HFF-Myc (cell line): Measurements from ENCODE around the gene CFAP65.

Experiments
- DNase-seq: peaks from one replicate; pipeline ENCODE4 v3.0.0-alpha.2; 2011; ENCODE audit warnings: low read depth; ENCODE audit errors: extremely low read depth
- H3K4me3 ChIP-seq: replicated peaks from 2 replicates; pipeline ENCODE4 v1.5.1; 2011; ENCODE audit warnings: low read depth, mild to moderate bottlenecking, control low read depth, low read length
- TF ChIP-seq, protein P1 (sequence below): IDR thresholded peaks from 2 replicates; pipeline ENCODE4 v1.5.1; 2012; ENCODE audit warnings: mild to moderate bottlenecking, low read depth, low read length, control low read depth; ENCODE audit errors: missing control alignments

CFAP65 gene

DNA sequence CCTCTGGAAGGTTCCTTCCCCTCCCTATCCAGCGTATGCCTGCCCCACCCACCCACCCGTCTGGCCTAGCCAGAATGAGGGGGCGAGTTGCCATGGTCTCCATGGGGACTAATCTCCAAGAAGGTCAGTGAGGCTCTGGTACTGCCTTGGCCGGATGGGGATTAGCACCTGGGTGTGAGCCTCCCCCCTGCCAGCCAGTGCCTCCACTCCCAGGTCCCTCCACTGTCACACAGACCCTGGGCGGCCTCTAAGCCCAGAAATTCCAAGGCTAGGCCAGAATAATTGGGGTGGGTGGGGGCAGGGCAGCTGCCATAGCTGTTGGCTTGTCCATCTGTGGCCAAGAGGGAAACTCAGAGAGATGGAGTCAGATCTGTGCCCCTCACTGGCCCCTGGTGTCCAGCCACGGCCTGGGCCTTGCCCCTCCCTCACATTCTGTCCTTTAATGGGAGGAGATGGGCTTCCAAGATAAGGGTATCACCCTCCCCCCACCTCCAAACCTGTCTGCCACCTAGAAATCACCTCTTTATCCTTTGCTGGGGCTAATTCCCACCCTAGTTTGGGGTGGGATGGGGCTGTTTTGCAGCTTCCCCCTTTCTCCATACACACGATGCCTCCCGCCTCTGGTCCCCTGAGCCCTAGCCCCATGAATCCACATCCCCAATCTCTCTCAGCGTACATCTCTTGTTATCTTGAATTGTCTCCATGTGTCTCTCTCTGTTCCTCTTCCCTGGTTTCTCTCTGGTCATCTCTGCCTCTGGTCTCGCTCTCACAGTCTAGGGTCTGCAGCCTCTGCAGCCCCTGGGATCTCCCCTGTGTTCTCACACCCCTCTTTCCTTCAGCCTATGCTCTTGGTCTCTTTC lies 42.1 kb downstream of the CFAP65 start:
- no peak for DNase-seq
- TF ChIP-seq, protein P1, sequence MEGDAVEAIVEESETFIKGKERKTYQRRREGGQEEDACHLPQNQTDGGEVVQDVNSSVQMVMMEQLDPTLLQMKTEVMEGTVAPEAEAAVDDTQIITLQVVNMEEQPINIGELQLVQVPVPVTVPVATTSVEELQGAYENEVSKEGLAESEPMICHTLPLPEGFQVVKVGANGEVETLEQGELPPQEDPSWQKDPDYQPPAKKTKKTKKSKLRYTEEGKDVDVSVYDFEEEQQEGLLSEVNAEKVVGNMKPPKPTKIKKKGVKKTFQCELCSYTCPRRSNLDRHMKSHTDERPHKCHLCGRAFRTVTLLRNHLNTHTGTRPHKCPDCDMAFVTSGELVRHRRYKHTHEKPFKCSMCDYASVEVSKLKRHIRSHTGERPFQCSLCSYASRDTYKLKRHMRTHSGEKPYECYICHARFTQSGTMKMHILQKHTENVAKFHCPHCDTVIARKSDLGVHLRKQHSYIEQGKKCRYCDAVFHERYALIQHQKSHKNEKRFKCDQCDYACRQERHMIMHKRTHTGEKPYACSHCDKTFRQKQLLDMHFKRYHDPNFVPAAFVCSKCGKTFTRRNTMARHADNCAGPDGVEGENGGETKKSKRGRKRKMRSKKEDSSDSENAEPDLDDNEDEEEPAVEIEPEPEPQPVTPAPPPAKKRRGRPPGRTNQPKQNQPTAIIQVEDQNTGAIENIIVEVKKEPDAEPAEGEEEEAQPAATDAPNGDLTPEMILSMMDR, result no peak
- H3K4me3 ChIP-seq, result no peak overlapping the region

DNA sequence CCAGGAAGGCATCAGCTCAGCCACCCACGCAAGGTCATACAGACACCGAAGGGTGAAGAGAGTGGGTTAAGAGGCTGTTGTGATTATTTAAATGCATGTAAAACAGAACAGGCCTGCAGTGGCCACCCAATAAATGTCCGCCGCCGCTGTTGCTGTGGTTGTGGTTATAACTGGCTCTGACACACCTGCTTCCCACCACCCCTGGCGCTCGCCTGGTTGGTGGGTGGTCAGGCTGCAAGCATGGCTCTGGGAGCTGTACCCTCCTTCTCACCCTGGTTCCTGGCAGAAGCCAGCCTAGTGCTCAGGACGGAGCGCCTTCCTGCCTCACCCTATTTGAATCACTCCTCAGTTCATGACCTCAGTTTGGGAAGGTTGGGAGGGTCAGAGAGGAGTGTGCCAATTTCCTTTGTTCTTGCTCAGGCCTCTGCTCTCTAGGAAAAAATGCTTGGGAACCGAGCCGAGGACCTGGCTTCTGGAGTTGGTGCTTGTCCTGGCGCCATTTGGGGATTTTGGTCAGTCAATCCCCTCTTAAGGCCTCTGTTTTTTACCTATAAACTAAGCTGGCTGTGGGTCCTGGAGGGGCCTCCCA lies 42.8 kb downstream of the CFAP65 start:
- DNase-seq, result no peak
- TF ChIP-seq, protein P1, result no peak
- no peak overlapping the region for H3K4me3 ChIP-seq

DNA sequence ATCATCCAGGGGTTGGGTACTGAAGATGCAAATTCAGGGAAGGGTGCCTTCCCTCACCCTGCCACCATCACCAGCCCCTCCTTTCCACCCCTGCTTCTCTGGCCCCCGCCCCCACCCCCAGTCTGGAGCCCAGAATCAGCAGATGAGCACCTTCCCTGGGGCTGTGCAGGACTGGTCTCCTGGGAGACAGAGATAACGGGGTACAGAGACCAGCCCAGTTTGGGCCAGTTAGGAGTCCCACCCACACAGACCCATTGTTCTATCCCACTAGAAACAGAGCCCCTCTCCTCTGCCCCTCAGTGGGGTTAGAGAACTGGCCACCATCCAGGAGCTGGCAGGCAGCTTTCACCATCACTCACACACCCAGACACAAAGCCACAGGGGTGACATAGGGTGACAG lies 43.6 kb downstream of the CFAP65 start:
- DNase-seq, result no peak
- TF ChIP-seq, protein P1, result no peak
- H3K4me3 ChIP-seq, result no peak overlapping the region

DNA sequence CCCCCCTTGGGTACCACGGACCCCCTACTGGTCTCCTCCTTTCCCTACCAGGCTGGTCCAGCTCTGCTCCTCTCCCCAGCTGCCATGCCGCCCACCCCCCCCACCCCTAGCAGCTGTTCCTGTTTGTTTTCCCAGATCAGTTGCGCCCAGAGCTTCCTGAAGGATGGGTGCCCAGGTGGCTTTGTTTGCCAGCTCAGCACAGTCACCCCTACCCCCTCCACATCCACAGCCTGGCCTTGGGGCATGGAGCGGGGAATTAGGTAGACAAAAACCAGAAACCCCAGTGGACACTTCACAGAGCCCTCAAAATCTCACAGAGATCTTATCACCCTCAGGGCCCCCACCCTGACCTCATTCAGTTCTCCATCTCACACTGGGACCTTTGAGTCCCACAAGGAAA lies 44.4 kb downstream of the CFAP65 start:
- H3K4me3 ChIP-seq, result no peak overlapping the region
- DNase-seq, result no peak
- TF ChIP-seq, protein P1, result no peak

- DNase-seq, result peak; percentile 27
- TF ChIP-seq, protein P1, result peak; percentile 89
- peak overlapping the region; percentile 24 for H3K4me3 ChIP-seq
Observed at GRCh38 chr2:218995972-218996711, 45.2 kb downstream of the CFAP65 start.

GRCh38 chr2:218995561-218995960 lies 45.8 kb downstream of the CFAP65 start:
- TF ChIP-seq, protein P1, result no peak
- no peak overlapping the region for H3K4me3 ChIP-seq
- no peak for DNase-seq
